ENCODE data around the gene ERVK3-1. TPM values are rescaled to one million over a fixed set of nuclear protein-coding genes. Genes with fewer than 3 reads are reported as not detected.

The ERVK3-1 gene
- total and polyA plus RNA-seq, 5 donors = 19.9 to 27.7 (median 21.7) TPM

Small RNA genes lying within 50 kb of the gene (microRNA-seq; reads per million reads assigned to microRNA genes)
- gene MIR6806 = 0.54 to 1.7 reads per million in 2 donors

Other genes starting within 250 kb of the ERVK3-1 start
- 1 to 10 TPM; 2.8 to 5.1 (median 4.3) TPM for gene ZNF135, start 246.1 kb upstream of the ERVK3-1 start, total RNA-seq
- gene ZNF135, start 246.1 kb upstream of the ERVK3-1 start, polyA plus RNA-seq = 4.2 TPM
- 10 to 100 TPM; 69.9 to 89.7 (median 86.4) TPM for gene ZSCAN18, start 207.1 kb upstream of the ERVK3-1 start, total RNA-seq
- gene ZSCAN18, start 207.1 kb upstream of the ERVK3-1 start, polyA plus RNA-seq = 63.7 TPM
- gene ZNF329, start 154.6 kb upstream of the ERVK3-1 start, total RNA-seq = 10 to 100 TPM in 2 of 4 donors, 1 to 10 TPM in 2; 7.8 to 10.3 (median 9.6) TPM
- gene ZNF329, start 154.6 kb upstream of the ERVK3-1 start, polyA plus RNA-seq = 4.8 TPM
- 10 to 100 TPM; 19.1 to 24.8 (median 22.4) TPM for gene ZNF274, start 122.3 kb upstream of the ERVK3-1 start, total RNA-seq
- gene ZNF274, start 122.3 kb upstream of the ERVK3-1 start, polyA plus RNA-seq = 14.4 TPM
- 10 to 100 TPM; 23.7 to 29.5 (median 26.1) TPM for gene ZNF544, start 76.5 kb upstream of the ERVK3-1 start, total RNA-seq
- gene ZNF544, start 76.5 kb upstream of the ERVK3-1 start, polyA plus RNA-seq = 29.1 TPM
- gene ZNF8, start 26.4 kb upstream of the ERVK3-1 start, total RNA-seq = 1 to 10 TPM; 5.3 to 6.7 (median 6.0) TPM
- 3.1 TPM for gene ZNF8, start 26.4 kb upstream of the ERVK3-1 start, polyA plus RNA-seq
- 1 to 10 TPM; 1.4 to 2.1 (median 1.9) TPM for gene ZSCAN22, start 21.6 kb downstream of the ERVK3-1 start, total RNA-seq
- 0.79 TPM for gene ZSCAN22, start 21.6 kb downstream of the ERVK3-1 start, polyA plus RNA-seq
- gene A1BG, start 48.1 kb downstream of the ERVK3-1 start, total RNA-seq = 10 to 100 TPM; 21.0 to 36.0 (median 28.6) TPM
- gene A1BG, start 48.1 kb downstream of the ERVK3-1 start, polyA plus RNA-seq = 32.6 TPM
- 1 to 10 TPM in 1 of 4 donors, under 1 TPM in 3; 0.33 to 1.1 (median 0.47) TPM for gene ZNF497, start 57.4 kb downstream of the ERVK3-1 start, total RNA-seq
- gene ZNF497, start 57.4 kb downstream of the ERVK3-1 start, polyA plus RNA-seq = 0.27 TPM
- gene ZNF837, start 75.7 kb downstream of the ERVK3-1 start, total RNA-seq = under 1 TPM; 0.33 to 0.82 (median 0.55) TPM
- gene ZNF837, start 75.7 kb downstream of the ERVK3-1 start, polyA plus RNA-seq = 0.52 TPM
- gene RPS5, start 81.9 kb downstream of the ERVK3-1 start, total RNA-seq = 100 to 1,000 TPM; 513 to 681 (median 600) TPM
- 566 TPM for gene RPS5, start 81.9 kb downstream of the ERVK3-1 start, polyA plus RNA-seq
- not detected for gene RNF225, start 90.3 kb downstream of the ERVK3-1 start, total RNA-seq
- gene RNF225, start 90.3 kb downstream of the ERVK3-1 start, polyA plus RNA-seq = not detected
- gene ZNF584, start 103.3 kb downstream of the ERVK3-1 start, total RNA-seq = 10 to 100 TPM; 19.2 to 22.6 (median 20.2) TPM
- 13.6 TPM for gene ZNF584, start 103.3 kb downstream of the ERVK3-1 start, polyA plus RNA-seq
- 1 to 10 TPM; 6.4 to 7.5 (median 6.8) TPM for gene ZNF132, start 134.8 kb downstream of the ERVK3-1 start, total RNA-seq
- 2.4 TPM for gene ZNF132, start 134.8 kb downstream of the ERVK3-1 start, polyA plus RNA-seq
- gene ZNF324B, start 146.2 kb downstream of the ERVK3-1 start, total RNA-seq = 1 to 10 TPM; 2.7 to 4.8 (median 3.7) TPM
- 1.9 TPM for gene ZNF324B, start 146.2 kb downstream of the ERVK3-1 start, polyA plus RNA-seq
- 1 to 10 TPM; 5.2 to 7.4 (median 6.9) TPM for gene ZNF324, start 161.7 kb downstream of the ERVK3-1 start, total RNA-seq
- gene ZNF324, start 161.7 kb downstream of the ERVK3-1 start, polyA plus RNA-seq = 3.3 TPM
- gene ZNF446, start 171.0 kb downstream of the ERVK3-1 start, total RNA-seq = 1 to 10 TPM; 4.8 to 7.6 (median 5.7) TPM
- 6.4 TPM for gene ZNF446, start 171.0 kb downstream of the ERVK3-1 start, polyA plus RNA-seq
- gene SLC27A5, start 206.6 kb downstream of the ERVK3-1 start, total RNA-seq = 1 to 10 TPM; 5.3 to 8.1 (median 7.5) TPM
- 7.6 TPM for gene SLC27A5, start 206.6 kb downstream of the ERVK3-1 start, polyA plus RNA-seq
- gene ZBTB45, start 214.4 kb downstream of the ERVK3-1 start, total RNA-seq = 10 to 100 TPM in 3 of 4 donors, 1 to 10 TPM in 1; 9.9 to 13.1 (median 11.1) TPM
- gene ZBTB45, start 214.4 kb downstream of the ERVK3-1 start, polyA plus RNA-seq = 7.0 TPM
- gene TRIM28, start 238.7 kb downstream of the ERVK3-1 start, total RNA-seq = 100 to 1,000 TPM; 139 to 161 (median 148) TPM
- gene TRIM28, start 238.7 kb downstream of the ERVK3-1 start, polyA plus RNA-seq = 98.7 TPM
- gene CHMP2A, start 249.7 kb downstream of the ERVK3-1 start, total RNA-seq = 100 to 1,000 TPM; 106 to 116 (median 114) TPM
- gene CHMP2A, start 249.7 kb downstream of the ERVK3-1 start, polyA plus RNA-seq = 196 TPM

Data from right cardiac atrium (tissue), 5 donors.